ENCODE results near the gene WSB2. TPM values are rescaled to one million over a fixed set of nuclear protein-coding genes. Genes with fewer than 3 reads are reported as not detected.
A peak's percentile ranks its signal among the peaks of the same experiment; 100 is the strongest.

The WSB2 gene
- total and polyA plus RNA-seq, 4 donors = 103 to 250 (median 231) TPM

GRCh38 chr12:118042091-118042490 is 18.9 kb downstream of the WSB2 start:
- H3K27ac ChIP-seq (ENCODE audit: low read depth, low read length) = no peak overlapping the region
- no peaks in the 10 kb centered on the region for H3K9me3 ChIP-seq (ENCODE audit: control insufficient read depth, insufficient read depth, low read length)
- no peak for DNase-seq (ENCODE audit: low read depth in 4 of 6, low spot score in 6 of 6)
- H3K27me3 ChIP-seq (ENCODE audit: control insufficient read depth, insufficient read depth, low read length) = no peaks in the 10 kb centered on the region
- no peaks in the 10 kb centered on the region for H3K4me1 ChIP-seq (ENCODE audit: control insufficient read depth, insufficient read depth, low read length)
- H3K36me3 ChIP-seq (ENCODE audit: control insufficient read depth, insufficient read depth, low read length) = peaks cover 63% of the 10 kb centered on the region
- WGBS (ENCODE audit: insufficient coverage) = 100% methylated on average over 3 of the region's 4 CpGs
- no peak overlapping the region for H3K4me3 ChIP-seq (ENCODE audit: low read depth, low read length)

GRCh38 chr12:118038137-118038536 is 22.8 kb downstream of the WSB2 start:
- peaks cover 4% of the 10 kb centered on the region for H3K4me1 ChIP-seq (ENCODE audit: control insufficient read depth, insufficient read depth, low read length)
- DNase-seq (ENCODE audit: low read depth in 4 of 6, low spot score in 6 of 6) = peak in 1 of 6 donors; percentile 8
- no peaks in the 10 kb centered on the region for H3K27me3 ChIP-seq (ENCODE audit: control insufficient read depth, insufficient read depth, low read length)
- H3K4me3 ChIP-seq (ENCODE audit: low read depth, low read length) = no peak overlapping the region
- H3K36me3 ChIP-seq (ENCODE audit: control insufficient read depth, insufficient read depth, low read length) = peaks cover 70% of the 10 kb centered on the region
- WGBS (ENCODE audit: insufficient coverage) = 55% methylated on average over 6 of the region's 6 CpGs
- no peak overlapping the region for H3K27ac ChIP-seq (ENCODE audit: low read depth, low read length)
- H3K9me3 ChIP-seq (ENCODE audit: control insufficient read depth, insufficient read depth, low read length) = no peaks in the 10 kb centered on the region

GRCh38 chr12:118036672-118037411 is 24.1 kb downstream of the WSB2 start:
- Histone ChIP-seq H3K4me3 (ENCODE audit: low read depth, low read length) (no peak overlapping the region), H3K4me1 (ENCODE audit: control insufficient read depth, insufficient read depth, low read length) (peaks cover 4% of the 10 kb centered on the region), H3K27me3 (ENCODE audit: control insufficient read depth, insufficient read depth, low read length) (no peaks in the 10 kb centered on the region), H3K9me3 (ENCODE audit: control insufficient read depth, insufficient read depth, low read length) (no peaks in the 10 kb centered on the region), H3K36me3 (ENCODE audit: control insufficient read depth, insufficient read depth, low read length) (peaks cover 69% of the 10 kb centered on the region), H3K27ac (ENCODE audit: low read depth, low read length) (no peak overlapping the region)
- no peak for DNase-seq (ENCODE audit: low read depth in 4 of 6, low spot score in 6 of 6)
- 97% methylated on average over 6 of the region's 11 CpGs for WGBS (ENCODE audit: insufficient coverage)

- peaks cover 64% of the 10 kb centered on the region for H3K36me3 ChIP-seq (ENCODE audit: control insufficient read depth, insufficient read depth, low read length)
- H3K27ac ChIP-seq (ENCODE audit: low read depth, low read length) = no peak overlapping the region
- peak in 1 of 6 donors; percentile 28 for DNase-seq (ENCODE audit: low read depth in 4 of 6, low spot score in 6 of 6)
- WGBS (ENCODE audit: insufficient coverage) = 81% methylated on average over 4 of the region's 9 CpGs
- no peaks in the 10 kb centered on the region for H3K27me3 ChIP-seq (ENCODE audit: control insufficient read depth, insufficient read depth, low read length)
- H3K4me1 ChIP-seq (ENCODE audit: control insufficient read depth, insufficient read depth, low read length) = peaks cover 4% of the 10 kb centered on the region
- no peak overlapping the region for H3K4me3 ChIP-seq (ENCODE audit: low read depth, low read length)
- no peaks in the 10 kb centered on the region for H3K9me3 ChIP-seq (ENCODE audit: control insufficient read depth, insufficient read depth, low read length)
These were observed 25.6 kb downstream of the WSB2 start for GRCh38 chr12:118035190-118036041.

GRCh38 chr12:118034429-118035189 is 26.4 kb downstream of the WSB2 start:
- WGBS (ENCODE audit: insufficient coverage) = no CpG with 5 or more reads among the region's 5 CpGs
- Histone ChIP-seq H3K36me3 (ENCODE audit: control insufficient read depth, insufficient read depth, low read length) (peaks cover 56% of the 10 kb centered on the region), H3K9me3 (ENCODE audit: control insufficient read depth, insufficient read depth, low read length) (no peaks in the 10 kb centered on the region), H3K27ac (ENCODE audit: low read depth, low read length) (no peak overlapping the region), H3K4me3 (ENCODE audit: low read depth, low read length) (no peak overlapping the region), H3K4me1 (ENCODE audit: control insufficient read depth, insufficient read depth, low read length) (peaks cover 4% of the 10 kb centered on the region), H3K27me3 (ENCODE audit: control insufficient read depth, insufficient read depth, low read length) (no peaks in the 10 kb centered on the region)
- peak in 3 of 6 donors; percentile 25 to 74 (median 73) for DNase-seq (ENCODE audit: low read depth in 4 of 6, low spot score in 6 of 6)

- H3K36me3 ChIP-seq (ENCODE audit: control insufficient read depth, insufficient read depth, low read length) = peaks cover 55% of the 10 kb centered on the region
- 68% methylated on average over 5 of the region's 5 CpGs for WGBS (ENCODE audit: insufficient coverage)
- H3K4me1 ChIP-seq (ENCODE audit: control insufficient read depth, insufficient read depth, low read length) = peaks cover 4% of the 10 kb centered on the region
- DNase-seq (ENCODE audit: low read depth in 4 of 6, low spot score in 6 of 6) = no peak
- H3K27ac ChIP-seq (ENCODE audit: low read depth, low read length) = no peak overlapping the region
- H3K9me3 ChIP-seq (ENCODE audit: control insufficient read depth, insufficient read depth, low read length) = no peaks in the 10 kb centered on the region
- H3K4me3 ChIP-seq (ENCODE audit: low read depth, low read length) = no peak overlapping the region
- no peaks in the 10 kb centered on the region for H3K27me3 ChIP-seq (ENCODE audit: control insufficient read depth, insufficient read depth, low read length)
These were observed 27.1 kb downstream of the WSB2 start for GRCh38 chr12:118033902-118034301.

GRCh38 chr12:118033323-118033722 is 27.7 kb downstream of the WSB2 start:
- Histone ChIP-seq H3K9me3 (ENCODE audit: control insufficient read depth, insufficient read depth, low read length) (no peaks in the 10 kb centered on the region), H3K27ac (ENCODE audit: low read depth, low read length) (no peak overlapping the region), H3K27me3 (ENCODE audit: control insufficient read depth, insufficient read depth, low read length) (no peaks in the 10 kb centered on the region), H3K4me1 (ENCODE audit: control insufficient read depth, insufficient read depth, low read length) (peaks cover 4% of the 10 kb centered on the region), H3K4me3 (ENCODE audit: low read depth, low read length) (no peak overlapping the region), H3K36me3 (ENCODE audit: control insufficient read depth, insufficient read depth, low read length) (peaks cover 54% of the 10 kb centered on the region)
- no peak for DNase-seq (ENCODE audit: low read depth in 4 of 6, low spot score in 6 of 6)
- 96% methylated on average over 3 of the region's 5 CpGs for WGBS (ENCODE audit: insufficient coverage)

- Histone ChIP-seq H3K27me3 (ENCODE audit: control insufficient read depth, insufficient read depth, low read length) (no peaks in the 10 kb centered on the region), H3K36me3 (ENCODE audit: control insufficient read depth, insufficient read depth, low read length) (peaks cover 60% of the 10 kb centered on the region), H3K4me3 (ENCODE audit: low read depth, low read length) (no peak overlapping the region), H3K9me3 (ENCODE audit: control insufficient read depth, insufficient read depth, low read length) (no peaks in the 10 kb centered on the region), H3K27ac (ENCODE audit: low read depth, low read length) (no peak overlapping the region), H3K4me1 (ENCODE audit: control insufficient read depth, insufficient read depth, low read length) (peaks cover 4% of the 10 kb centered on the region)
- no peak for DNase-seq (ENCODE audit: low read depth in 4 of 6, low spot score in 6 of 6)
- WGBS (ENCODE audit: insufficient coverage) = 99% methylated on average over 6 of the region's 7 CpGs
These were observed 28.8 kb downstream of the WSB2 start for GRCh38 chr12:118032188-118032587.

GRCh38 chr12:118029166-118029565 is 31.8 kb downstream of the WSB2 start:
- Histone ChIP-seq H3K36me3 (ENCODE audit: control insufficient read depth, insufficient read depth, low read length) (peaks cover 54% of the 10 kb centered on the region), H3K4me1 (ENCODE audit: control insufficient read depth, insufficient read depth, low read length) (no peaks in the 10 kb centered on the region), H3K27ac (ENCODE audit: low read depth, low read length) (no peak overlapping the region), H3K27me3 (ENCODE audit: control insufficient read depth, insufficient read depth, low read length) (no peaks in the 10 kb centered on the region), H3K4me3 (ENCODE audit: low read depth, low read length) (no peak overlapping the region), H3K9me3 (ENCODE audit: control insufficient read depth, insufficient read depth, low read length) (no peaks in the 10 kb centered on the region)
- 95% methylated on average over 2 of the region's 5 CpGs for WGBS (ENCODE audit: insufficient coverage)
- no peak for DNase-seq (ENCODE audit: low read depth in 4 of 6, low spot score in 6 of 6)
